SH-SY5Y (cell line): Measurements from ENCODE around the gene KIAA1755.

Experiments used
- GATA2 ChIP-seq: IDR thresholded peaks from 2 replicates; pipeline ENCODE4 v1.6.1; 2011; ENCODE audit warnings: mild to moderate bottlenecking, low read depth, low read length
- GATA3 ChIP-seq: IDR thresholded peaks from 2 replicates; pipeline ENCODE4 v1.6.1; 2011; ENCODE audit warnings: low read depth, mild to moderate bottlenecking, low read length, moderate library complexity

GRCh38 chr20:38213607-38213940, 47.0 kb downstream of the KIAA1755 start:
- TF ChIP-seq GATA2 (no peak), GATA3 (no peak)
